ENCODE data around the gene SRPK2. TPM values are rescaled to one million over a fixed set of nuclear protein-coding genes. Genes with fewer than 3 reads are reported as not detected.

The SRPK2 gene
- total and polyA plus RNA-seq, 2 of the 8 experiments (the other 6 are each of a cell fraction or from before 2014, with no cell fraction given) = 10.0 to 47.1 TPM

- Histone ChIP-seq H3K4me2 (ENCODE audit: insufficient read depth in 1 of 2, low read depth in 2 of 2, low read length in 2 of 2) (no peak overlapping the region), H4K5ac (ENCODE audit: insufficient read length, low read depth, low read length) (no peak overlapping the region), H2BK5ac (ENCODE audit: low read depth, low read length) (no peak overlapping the region), H3K4me3 (ENCODE audit: extremely low read depth in 1 of 4, insufficient read depth in 2 of 4, low read depth in 3 of 4, low read length in 4 of 4) (no peak overlapping the region), H3K18ac (ENCODE audit: extremely low read depth, low read length) (no peak overlapping the region), H3K9ac (replicated peaks in 1 of 4; ENCODE audit: extremely low read depth in 1 of 4, low read depth in 3 of 4, low read length in 3 of 4) (no peak overlapping the region), H4K91ac (replicated peaks; ENCODE audit: insufficient read length, low read length) (no peak overlapping the region), H3K79me2 (ENCODE audit: control insufficient read depth in 1 of 2, insufficient read depth in 2 of 2, low read length in 2 of 2) (no peaks in the 10 kb centered on the region), H2AFZ (ENCODE audit: low read length) (no peak overlapping the region), H3K9me3 (ENCODE audit: insufficient read depth in 2 of 2, low read depth in 1 of 2, low read length in 1 of 2) (no peaks in the 10 kb centered on the region), H3K14ac (ENCODE audit: insufficient read length) (no peak overlapping the region), H4K8ac (ENCODE audit: extremely low read depth, insufficient read depth, low read length) (no peak overlapping the region), H3K4me1 (replicated peaks in 1 of 4; ENCODE audit: control insufficient read depth in 3 of 4, insufficient read depth in 4 of 4, low read length in 3 of 4) (no peaks in the 10 kb centered on the region; a peak in 1 of 7 replicates), H2BK12ac (ENCODE audit: low read depth, low read length) (no peak overlapping the region), H2BK15ac (ENCODE audit: low read length) (no peak overlapping the region), H3K23ac (ENCODE audit: insufficient read length) (no peak overlapping the region), H2AK5ac (ENCODE audit: low read depth, low read length) (no peak overlapping the region), H3K56ac (replicated peaks; ENCODE audit: insufficient read length, low read depth, low read length) (no peak overlapping the region), H3K23me2 (ENCODE audit: low read depth, low read length) (no peaks in the 10 kb centered on the region), H2BK20ac (ENCODE audit: low read length) (no peak overlapping the region), H3K36me3 (ENCODE audit: control insufficient read depth in 2 of 4, insufficient read depth in 4 of 4, low read length in 3 of 4) (peaks cover 26 to 98% (median 61%) of the 10 kb centered on the region in 4 experiments), H3K79me1 (ENCODE audit: low read depth, low read length) (0 out of 2 replicates have a peak, but pooled peaks cover 4% of the 10 kb centered on the region), H3K27ac (ENCODE audit: low read depth, low read length) (no peak overlapping the region), H4K20me1 (replicated peaks in 1 of 2; ENCODE audit: control insufficient read depth in 1 of 2, insufficient read depth in 2 of 2, low read length in 2 of 2) (peaks cover 0 to 2% of the 10 kb centered on the region in 2 experiments), H3K4ac (replicated peaks; ENCODE audit: insufficient read length, low read depth, low read length) (no peak overlapping the region), H3K27me3 (replicated peaks in 1 of 4; ENCODE audit: control insufficient read depth in 3 of 4, extremely low read depth in 1 of 4, insufficient read depth in 3 of 4, low read length in 3 of 4) (no peaks in the 10 kb centered on the region), H2BK120ac (replicated peaks; ENCODE audit: low read depth, low read length) (no peak overlapping the region)
- DNase-seq (ENCODE audit: low read depth in 1 of 2, low spot score in 2 of 2) (no peak), FAIRE-seq (no peak)
- ChIA-PET CTCF (ENCODE audit: partially characterized antibody) (no interaction called here), POLR2A (ENCODE audit: partially characterized antibody) (no interaction called here)
- no peak for TF ChIP-seq SIRT6 (IDR thresholded peaks at IDR 0.05; ENCODE audit: low read length)
- TF ChIP-seq POLR2AphosphoS5 (IDR thresholded peaks at IDR 0.05; ENCODE audit: low read depth, low read length) = 0 out of 2 replicates have a peak, but pooled peaks have one; percentile 29
- WGBS, 2 experiments (ENCODE audit: extremely low coverage in 1 of 2, insufficient coverage in 1 of 2, insufficient read length in 1 of 2, insufficient replicate concordance in 2 of 2, low coverage in 1 of 2, low lambda C conversion rate in 2 of 2, missing lambda C conversion rate in 1 of 2) = 97% methylated on average over 9 of the region's 9 CpGs; no CpG with 5 or more reads in 1 of the 2 experiments
Observed at GRCh38 chr7:105107458-105107857, 281.3 kb downstream of the SRPK2 start.
